Thoracic aorta (tissue), 2 donors: ENCODE measurements around the gene INPP5A. TPM values are rescaled to one million over a fixed set of nuclear protein-coding genes. Genes with fewer than 3 reads are reported as not detected.

Experiments
- ATAC-seq: fragments of 150-250 bp; one replicate; pipeline ENCODE4 v1.8.0; 2017; ENCODE audit warnings: low read depth; ENCODE audit not compliant: insufficient number of reproducible peaks, low FRiP score
- DNase-seq: peaks from one replicate; pipeline ENCODE4 v3.0.0-alpha.2; 2020; ENCODE audit warnings: low spot score
- H3K27ac ChIP-seq, 2 donors: fragments of 200-600 bp; sonication (generic); 1 replicate in 1 of 2; 2 replicates in 1 of 2; pipeline ENCODE4 v1.5.1; 2016; ENCODE audit warnings: mild to moderate bottlenecking in 2 of 2, moderate library complexity in 2 of 2
- H3K27me3 ChIP-seq: fragments of 200-600 bp; sonication (generic); replicated peaks from 2 replicates; pipeline ENCODE4 v1.6.0; 2016; ENCODE audit warnings: mild to moderate bottlenecking; ENCODE audit not compliant: insufficient read depth
- H3K36me3 ChIP-seq: fragments of 200-600 bp; sonication (generic); one replicate; pipeline ENCODE4 v1.5.1; 2016
- H3K4me1 ChIP-seq, 2 donors: fragments of 200-600 bp; sonication (generic); 1 replicate in 1 of 2; 2 replicates in 1 of 2; pipeline versions ENCODE4 v1.5.1 to v1.6.0; 2016; ENCODE audit warnings: low read depth in 2 of 2, mild to moderate bottlenecking in 1 of 2; ENCODE audit not compliant: control insufficient read depth in 1 of 2
- H3K4me3 ChIP-seq: fragments of 200-600 bp; sonication (generic); 2 replicates; pipeline ENCODE4 v1.5.1; 2016; ENCODE audit warnings: mild to moderate bottlenecking
- H3K9me3 ChIP-seq: fragments of 200-600 bp; sonication (generic); 2 replicates; pipeline ENCODE4 v1.5.1; 2016
- CTCF ChIP-seq: fragments of 200-600 bp; sonication (generic); IDR thresholded peaks from one replicate; pipeline ENCODE4 v1.5.1; 2019; ENCODE audit warnings: antibody characterized with exemption
- total RNA-seq, 2 donors: library from RNA; depleted of rRNA; stranded (reverse); fragments of >200 nt; gene quantifications; one replicate each; pipeline versions ENCODE4 v1.1.0 to v1.2.3, GENCODE V29; 2016

INPP5A gene
- total RNA-seq, 2 donors from 2014 or later, result 120 to 142 TPM

DNA sequence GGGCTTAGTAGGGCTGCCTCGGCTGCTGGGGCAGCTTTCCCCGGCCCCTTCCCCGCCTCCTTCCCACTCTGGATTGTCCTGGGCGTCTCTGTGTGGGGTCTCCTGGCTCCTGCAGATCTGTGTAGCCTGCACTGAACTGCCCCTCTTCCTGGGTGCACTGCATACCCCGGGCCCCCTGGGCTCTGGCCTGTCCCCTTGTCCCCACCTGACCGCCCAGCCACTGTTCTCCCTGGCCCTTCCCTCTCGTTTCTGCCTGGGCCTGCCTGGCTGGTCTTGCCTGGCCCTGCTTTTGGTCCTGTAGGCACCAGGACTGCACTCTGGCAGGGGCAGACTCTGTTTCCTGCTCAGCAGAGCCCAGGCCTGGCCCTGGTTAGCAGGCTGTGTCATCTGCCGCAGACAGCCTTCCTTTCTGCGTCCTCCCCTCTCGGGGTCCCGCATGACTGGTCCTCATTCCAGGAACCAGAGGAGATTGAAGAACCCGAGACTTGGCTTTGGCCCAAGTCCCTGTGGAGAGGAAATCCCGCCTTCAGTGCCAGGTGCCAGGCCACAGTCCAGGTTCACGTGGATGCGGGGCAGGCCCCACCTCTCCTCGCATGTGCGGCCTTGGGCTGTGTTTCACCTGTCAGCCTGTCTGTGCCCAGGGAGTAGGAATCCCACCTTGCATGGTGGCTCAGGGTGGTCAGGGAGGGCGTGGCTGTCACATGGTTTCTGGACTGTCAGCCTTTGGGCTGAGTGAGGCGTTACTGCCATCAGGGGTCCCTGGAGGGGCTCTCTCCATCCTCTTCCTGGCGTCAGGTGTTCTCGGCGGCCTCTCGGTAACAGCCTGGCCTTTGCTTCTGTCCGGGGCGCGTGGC, 9.2 kb downstream of the INPP5A start:
- ATAC-seq (no peak), DNase-seq (peak; percentile 1)
- TF ChIP-seq CTCF, result no peak
- Histone ChIP-seq H3K27ac (no peak overlapping the region), H3K36me3 (no peaks in the 10 kb centered on the region), H3K9me3 (no peaks in the 10 kb centered on the region), H3K4me3 (no peak overlapping the region), H3K4me1 (peaks cover 18 to 65% of the 10 kb centered on the region in 2 donors), H3K27me3 (no peaks in the 10 kb centered on the region)

GRCh38 chr10:132547421-132547861, 9.9 kb downstream of the INPP5A start:
- Histone ChIP-seq H3K4me1 (peaks cover 15 to 60% of the 10 kb centered on the region in 2 donors), H3K9me3 (no peaks in the 10 kb centered on the region), H3K36me3 (no peaks in the 10 kb centered on the region), H3K27ac (no peak overlapping the region), H3K27me3 (no peaks in the 10 kb centered on the region), H3K4me3 (no peak overlapping the region)
- TF ChIP-seq CTCF, result no peak
- no peak for DNase-seq
- ATAC-seq, result no peak

- H3K27me3 ChIP-seq, result no peaks in the 10 kb centered on the region
- no peak overlapping the region for H3K27ac ChIP-seq
- no peaks in the 10 kb centered on the region for H3K9me3 ChIP-seq
- peaks cover 15 to 58% of the 10 kb centered on the region in 2 donors for H3K4me1 ChIP-seq
- DNase-seq, result no peak
- ATAC-seq, result no peak
- no peaks in the 10 kb centered on the region for H3K36me3 ChIP-seq
- no peak for TF ChIP-seq CTCF
- H3K4me3 ChIP-seq, result no peak overlapping the region
Observed at GRCh38 chr10:132548106-132548823, 10.7 kb downstream of the INPP5A start.

DNA sequence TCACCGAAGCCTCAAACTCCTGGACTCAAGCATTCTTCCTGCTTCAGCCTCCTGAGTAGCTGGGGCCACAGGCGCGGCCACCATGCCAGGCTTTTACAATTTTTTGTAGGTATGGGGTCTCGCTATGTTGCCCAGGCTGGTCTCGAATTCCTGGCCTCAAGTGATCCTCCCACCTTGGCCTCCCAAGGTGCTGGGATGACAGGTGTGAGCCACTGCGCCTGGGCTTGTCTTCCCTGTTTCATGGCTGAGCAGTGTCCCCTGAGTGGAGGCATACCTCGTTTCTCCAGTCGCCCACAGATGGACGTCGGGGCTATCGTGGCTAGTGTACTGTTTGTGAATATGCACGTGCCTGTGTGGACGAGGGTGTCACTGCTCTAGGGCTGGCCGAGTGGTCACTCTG, 11.3 kb downstream of the INPP5A start:
- no peak overlapping the region for H3K27ac ChIP-seq
- no peak overlapping the region for H3K4me3 ChIP-seq
- no peak for TF ChIP-seq CTCF
- no peaks in the 10 kb centered on the region for H3K36me3 ChIP-seq
- no peaks in the 10 kb centered on the region for H3K27me3 ChIP-seq
- DNase-seq (no peak), ATAC-seq (no peak)
- no peaks in the 10 kb centered on the region for H3K9me3 ChIP-seq
- H3K4me1 ChIP-seq, result peaks cover 15 to 52% of the 10 kb centered on the region in 2 donors

DNA sequence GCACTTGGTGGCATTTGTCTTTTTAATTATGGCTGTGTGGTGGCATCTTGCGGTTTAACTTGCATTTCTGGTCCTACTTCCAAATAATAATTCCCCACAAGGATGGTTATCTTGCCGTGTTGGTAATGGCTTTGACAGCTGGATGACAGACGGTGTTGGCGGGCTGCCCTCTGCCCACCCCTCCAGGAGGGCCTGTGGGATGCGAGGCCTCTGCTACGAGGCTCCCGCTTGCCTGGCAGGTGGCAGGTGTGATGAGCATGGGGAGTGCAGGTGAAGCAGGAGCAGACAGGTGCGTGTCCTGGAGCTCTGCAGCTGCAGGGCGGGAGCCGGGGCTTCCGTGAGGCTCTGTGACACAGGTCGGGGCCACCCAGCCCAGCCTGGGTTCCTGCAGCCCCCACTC, 11.8 kb downstream of the INPP5A start:
- H3K9me3 ChIP-seq, result no peaks in the 10 kb centered on the region
- peaks cover 15 to 47% of the 10 kb centered on the region in 2 donors for H3K4me1 ChIP-seq
- no peak overlapping the region for H3K4me3 ChIP-seq
- DNase-seq (no peak), ATAC-seq (no peak)
- no peak overlapping the region for H3K27ac ChIP-seq
- no peaks in the 10 kb centered on the region for H3K36me3 ChIP-seq
- no peak for TF ChIP-seq CTCF
- H3K27me3 ChIP-seq, result no peaks in the 10 kb centered on the region
